Common myeloid progenitor, CD34-positive (primary cell): ENCODE data around the gene GABRR2.

Experiments used
- CTCF ChIA-PET: fragments of 350-600 bp; sonication (Branson Sonifier 250); formaldehyde crosslinking; loops from one replicate; lab custom pipeline; 2021; ENCODE audit warnings: antibody characterized with exemption; lab: Charles Lee
- POLR2A ChIA-PET: fragments of 350-600 bp; sonication (Branson Sonifier 250); formaldehyde crosslinking; loops from one replicate; lab custom pipeline; 2021; ENCODE audit warnings: antibody characterized with exemption; lab: Charles Lee
- DNase-seq, 3 donors: peaks; one replicate each; pipeline versions ENCODE4 v3.0.0 to v3.0.0-alpha.2; 2013
- H3K27ac ChIP-seq, 2 experiments: 1 replicate in 1 of 2; 2 replicates in 1 of 2; pipeline ENCODE4 v1.7.0; 2013; ENCODE audit warnings: inconsistent platforms in 2 of 2, low read length in 2 of 2, mild to moderate bottlenecking in 2 of 2, low read depth in 1 of 2, moderate library complexity in 1 of 2; ENCODE audit not compliant: severe bottlenecking in 2 of 2, insufficient read depth in 1 of 2, poor library complexity in 1 of 2
- H3K27me3 ChIP-seq, 5 experiments: replicated peaks in 2 of 5; 1 replicate in 3 of 5; 2 replicates in 2 of 5; pipeline versions ENCODE4 v1.6.1 to v1.7.0; 2013; ENCODE audit warnings: low read length in 4 of 5, mild to moderate bottlenecking in 2 of 5, moderate library complexity in 2 of 5, inconsistent platforms in 1 of 5; ENCODE audit not compliant: insufficient read depth in 5 of 5, control insufficient read depth in 4 of 5
- H3K36me3 ChIP-seq, 4 experiments: 1 replicate in 2 of 4; 2 replicates in 2 of 4; pipeline versions ENCODE4 v1.6.1 to v1.7.0; 2013; ENCODE audit warnings: low read length in 3 of 4, control low read depth in 1 of 4, mild to moderate bottlenecking in 1 of 4; ENCODE audit not compliant: control insufficient read depth in 4 of 4, insufficient read depth in 4 of 4
- H3K4me1 ChIP-seq, 4 experiments: 1 replicate in 3 of 4; 2 replicates in 1 of 4; pipeline versions ENCODE4 v1.6.1 to v1.7.1; 2013; ENCODE audit warnings: low read length in 3 of 4, mild to moderate bottlenecking in 3 of 4, control low read depth in 1 of 4, inconsistent platforms in 1 of 4, moderate library complexity in 1 of 4; ENCODE audit not compliant: control insufficient read depth in 4 of 4, insufficient read depth in 4 of 4; ENCODE audit errors: control extremely low read depth in 1 of 4
- H3K4me3 ChIP-seq, 7 experiments: 1 replicate in 4 of 7; 2 replicates in 3 of 7; pipeline versions ENCODE4 v1.5.1 to v1.7.0; 2013; ENCODE audit warnings: mild to moderate bottlenecking in 7 of 7, low read length in 6 of 7, moderate library complexity in 6 of 7, inconsistent platforms in 2 of 7, low read depth in 2 of 7, control low read depth in 1 of 7; ENCODE audit not compliant: insufficient read depth in 4 of 7, control insufficient read depth in 1 of 7; ENCODE audit errors: extremely low read depth in 1 of 7
- H3K9me3 ChIP-seq, 5 experiments: 1 replicate in 4 of 5; 2 replicates in 1 of 5; pipeline versions ENCODE4 v1.6.1 to v1.7.1; 2013; ENCODE audit warnings: low read length in 4 of 5, mild to moderate bottlenecking in 2 of 5, inconsistent platforms in 1 of 5, low read depth in 1 of 5, moderate library complexity in 1 of 5; ENCODE audit not compliant: control insufficient read depth in 4 of 5, insufficient read depth in 2 of 5; ENCODE audit errors: control extremely low read depth in 1 of 5
- WGBS: methylation state at CpG from one replicate; pipeline ENCODE4 v1.1.5; 2013; ENCODE audit not compliant: insufficient coverage; 5-methylcytosine and 5-hydroxymethylcytosine counted together

The GABRR2 gene

DNA sequence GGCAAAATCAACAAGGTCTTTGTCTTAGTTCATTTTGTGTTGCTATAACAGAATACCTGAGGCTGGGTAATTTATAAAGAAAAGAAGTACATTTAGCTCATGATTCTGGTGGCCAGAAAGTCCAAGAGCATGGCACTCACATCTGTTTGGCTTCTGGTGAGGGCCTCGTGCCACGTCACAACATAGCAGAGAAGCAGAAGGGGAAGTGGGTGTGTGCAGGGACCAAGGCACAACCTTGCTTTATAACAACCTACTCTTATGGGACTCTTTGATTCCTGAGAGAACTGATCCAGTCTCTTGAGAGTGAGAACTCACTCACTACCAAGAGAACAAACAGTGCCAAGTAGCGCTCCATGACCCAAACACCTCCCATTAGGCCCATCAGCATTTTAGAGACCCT lies 25.4 kb downstream of the GABRR2 start:
- 100% methylated on average over 3 of the region's 3 CpGs for WGBS

DNA sequence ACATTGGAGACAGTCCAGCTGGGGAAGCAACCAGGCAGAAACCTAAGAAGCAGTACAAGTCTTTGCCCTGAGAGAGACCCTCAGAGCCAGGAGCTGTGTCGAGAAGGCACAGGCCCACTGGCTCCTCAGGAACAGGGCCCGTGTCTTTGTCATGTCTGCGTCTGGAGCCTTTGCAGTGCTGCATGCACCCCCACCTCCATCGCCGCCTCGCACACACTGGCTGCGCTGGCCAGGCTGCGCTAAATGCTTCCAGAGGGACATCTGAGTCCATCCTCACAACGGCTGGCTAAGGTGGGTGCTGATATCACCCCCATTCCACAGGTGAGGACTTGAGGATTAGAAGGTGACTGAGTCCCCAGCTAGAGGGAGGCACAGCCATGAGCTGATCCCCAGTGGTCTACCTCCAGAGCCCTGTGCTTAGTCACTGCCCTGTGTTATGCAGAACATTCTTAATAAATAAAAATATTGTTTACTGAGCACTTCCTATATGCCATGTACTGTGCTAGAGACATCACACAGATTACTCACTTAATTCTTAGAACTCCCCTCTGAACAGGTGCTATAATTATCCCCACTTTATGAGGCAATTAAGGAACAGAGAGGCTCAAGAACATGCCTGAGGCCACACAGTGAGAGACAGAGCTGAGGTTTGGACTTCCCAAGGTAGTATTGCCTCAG lies 27.6 kb downstream of the GABRR2 start:
- ChIA-PET CTCF (interaction anchor here (1.4 kb wide), 2 partner anchors 9 to 30 kb away, joined by 3 read pairs; no protein-coding TSS in a partner anchor), POLR2A (no interaction called here)
- WGBS, result 100% methylated on average over 8 of the region's 9 CpGs

More for the DNA sequence above, 25.4 kb downstream of the GABRR2 start:
- ChIA-PET CTCF (interaction anchor here (0.8 to 1.2 kb wide), 3 partner anchors 9 to 22 kb away, joined by 3 to 4 read pairs (median 3); no protein-coding TSS in a partner anchor), POLR2A (no interaction called here)
- Histone ChIP-seq H3K36me3 (no peaks in the 10 kb centered on the region), H3K4me3 (no peak overlapping the region), H3K27me3 (no peaks in the 10 kb centered on the region), H3K4me1 (no peaks in the 10 kb centered on the region), H3K9me3 (peaks cover 0 to 9% (median 0%) of the 10 kb centered on the region in 5 experiments), H3K27ac (no peak overlapping the region)
- no peak for DNase-seq

DNA sequence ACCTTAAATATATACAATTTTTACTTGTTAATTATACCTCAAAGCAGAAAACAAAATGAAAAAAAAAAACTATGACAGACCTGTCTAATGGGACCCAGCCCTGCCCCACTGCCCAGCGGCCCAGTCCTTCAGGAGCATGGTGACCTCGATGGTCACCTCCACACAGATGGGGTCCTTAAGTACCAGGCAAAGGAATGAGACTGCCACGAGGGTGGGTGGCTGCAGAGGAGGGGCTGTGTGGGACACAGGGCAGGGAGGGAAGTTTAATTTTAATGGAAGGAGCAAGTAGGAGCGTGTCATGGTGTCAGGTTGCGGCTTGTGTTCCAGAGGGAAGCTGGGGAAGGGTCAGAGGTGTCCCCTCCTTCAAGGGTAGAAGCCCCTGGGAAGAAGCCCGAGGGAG lies 28.6 kb downstream of the GABRR2 start:
- H3K27me3 ChIP-seq, result no peaks in the 10 kb centered on the region

More for the DNA sequence above, 27.6 kb downstream of the GABRR2 start:
- Histone ChIP-seq H3K4me3 (no peak overlapping the region), H3K36me3 (no peaks in the 10 kb centered on the region), H3K9me3 (peaks cover 0 to 9% (median 0%) of the 10 kb centered on the region in 5 experiments), H3K4me1 (no peaks in the 10 kb centered on the region), H3K27ac (no peak overlapping the region), H3K27me3 (no peaks in the 10 kb centered on the region)
- no peak for DNase-seq

DNA sequence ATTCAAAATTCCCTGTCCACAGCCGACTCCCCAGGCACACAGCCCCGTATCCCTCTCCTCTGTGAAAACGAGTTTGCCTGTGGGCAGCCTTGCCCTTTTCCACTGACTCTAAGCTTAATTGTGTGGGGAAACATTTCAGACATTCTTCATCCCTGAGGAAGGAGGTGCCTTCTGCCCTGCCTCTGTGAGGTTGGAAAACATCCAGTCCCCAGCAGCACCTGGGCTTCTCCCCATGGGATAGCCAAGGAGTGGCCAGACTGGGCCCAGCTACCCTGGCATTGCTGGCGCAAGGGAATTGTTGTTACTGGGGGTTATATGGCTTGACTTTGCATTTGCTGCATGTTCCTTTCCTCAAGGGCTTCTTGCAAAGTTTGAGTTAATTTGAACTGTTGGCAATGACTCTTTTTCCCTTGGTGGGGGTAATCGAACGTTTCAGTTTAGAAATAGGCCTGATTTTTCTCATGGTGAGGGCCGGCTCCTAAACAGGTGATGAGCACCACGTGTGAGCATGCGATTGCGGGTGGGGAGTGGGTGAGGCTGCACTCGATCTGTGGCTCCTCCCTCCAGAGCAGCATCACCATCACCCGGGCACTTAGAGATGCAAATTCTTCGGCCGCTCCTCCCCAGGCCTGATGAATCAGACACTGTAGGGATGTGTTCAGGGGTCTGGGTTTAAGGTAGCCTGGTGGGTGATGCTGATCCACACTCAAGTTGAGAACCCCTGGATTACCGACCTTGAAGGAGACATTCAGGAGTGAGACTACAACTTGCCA lies 29.9 kb downstream of the GABRR2 start:
- Histone ChIP-seq H3K9me3 (peaks cover 0 to 8% (median 0%) of the 10 kb centered on the region in 5 experiments), H3K4me1 (no peaks in the 10 kb centered on the region), H3K27ac (no peak overlapping the region), H3K36me3 (no peaks in the 10 kb centered on the region), H3K27me3 (no peaks in the 10 kb centered on the region), H3K4me3 (no peak overlapping the region)
- 98% methylated on average over 14 of the region's 15 CpGs for WGBS
- no peak for DNase-seq
- ChIA-PET POLR2A (no interaction called here), CTCF (no interaction called here)

More for the DNA sequence above, 28.6 kb downstream of the GABRR2 start:
- peaks cover 0 to 9% (median 0%) of the 10 kb centered on the region in 5 experiments for H3K9me3 ChIP-seq
- H3K36me3 ChIP-seq, result no peaks in the 10 kb centered on the region
- ChIA-PET POLR2A (no interaction called here), CTCF (interaction anchor here (1.4 kb wide), 1 partner anchor 8 kb away, joined by 3 read pairs; no protein-coding TSS in a partner anchor)
- no peak overlapping the region for H3K4me3 ChIP-seq
- no peak for DNase-seq
- no peak overlapping the region for H3K27ac ChIP-seq
- H3K4me1 ChIP-seq, result no peaks in the 10 kb centered on the region
- 90% methylated on average over 5 of the region's 6 CpGs for WGBS

DNA sequence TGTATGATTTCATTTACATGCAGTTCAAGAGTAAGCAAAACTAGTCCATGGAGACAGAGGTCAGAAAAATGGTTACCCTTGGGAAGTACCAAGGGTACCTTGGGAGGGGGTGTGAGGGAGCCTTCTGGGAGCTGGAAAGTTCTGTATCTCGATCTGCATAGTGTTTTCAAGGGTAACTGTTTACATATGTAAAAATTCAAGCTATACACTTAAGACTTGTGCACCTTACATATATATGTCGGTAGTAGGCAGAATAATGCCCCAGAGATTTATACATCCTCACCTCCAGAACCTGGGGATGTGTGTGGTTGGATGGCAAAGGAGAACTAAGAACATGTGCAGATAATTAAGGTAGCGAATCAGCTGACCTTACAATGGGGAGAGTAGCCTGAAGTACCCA lies 31.0 kb downstream of the GABRR2 start:
- H3K36me3 ChIP-seq, result no peaks in the 10 kb centered on the region
- no peaks in the 10 kb centered on the region for H3K4me1 ChIP-seq
- H3K4me3 ChIP-seq, result no peak overlapping the region
- H3K9me3 ChIP-seq, result no peaks in the 10 kb centered on the region
- ChIA-PET POLR2A (interaction anchor here (0.6 kb wide), 1 partner anchor 762 kb away, joined by 4 read pairs; no protein-coding TSS in a partner anchor), CTCF (interaction anchor here (0.6 to 1.7 kb wide), 2 partner anchors 14 to 15 kb away, joined by 3 to 4 read pairs; no protein-coding TSS in a partner anchor)
- no peaks in the 10 kb centered on the region for H3K27me3 ChIP-seq
- H3K27ac ChIP-seq, result no peak overlapping the region
- no peak for DNase-seq
- WGBS, result 100% methylated on average over 1 of the region's 3 CpGs

DNA sequence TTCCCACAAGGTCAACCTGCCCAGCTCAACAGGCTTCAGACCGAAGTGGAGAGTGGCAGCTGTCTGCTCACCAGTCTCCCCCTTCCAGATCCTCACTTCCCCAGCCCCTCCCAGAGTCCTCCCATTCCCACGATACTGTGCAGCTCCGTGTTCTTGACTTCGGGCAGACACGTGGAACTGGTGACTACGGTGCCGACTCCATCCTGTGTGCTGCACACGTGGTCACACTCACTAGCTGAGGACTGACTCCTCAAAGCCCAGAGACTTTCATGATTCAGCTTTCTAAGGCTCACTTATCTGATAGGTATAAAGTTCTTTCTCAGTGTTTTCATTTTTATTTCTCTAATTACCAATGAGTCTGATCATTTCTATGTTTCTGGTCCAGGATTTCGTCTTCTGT lies 32.4 kb downstream of the GABRR2 start:
- H3K36me3 ChIP-seq, result no peaks in the 10 kb centered on the region
- H3K9me3 ChIP-seq, result no peaks in the 10 kb centered on the region
- peaks cover 0 to 7% (median 0%) of the 10 kb centered on the region in 4 experiments for H3K4me1 ChIP-seq
- CTCF ChIA-PET, result interaction anchor here (0.6 to 1.7 kb wide), 4 partner anchors 12 to 41 kb away, joined by 3 to 4 read pairs (median 4); no protein-coding TSS in a partner anchor
- DNase-seq, result no peak
- POLR2A ChIA-PET, result no interaction called here
- H3K4me3 ChIP-seq, result no peak overlapping the region
- WGBS, result 90% methylated on average over 2 of the region's 9 CpGs
- H3K27me3 ChIP-seq, result no peaks in the 10 kb centered on the region
- H3K27ac ChIP-seq, result no peak overlapping the region
